ENCODE data around the gene TMEM54. TPM values are rescaled to one million over a fixed set of nuclear protein-coding genes. Genes with fewer than 3 reads are reported as not detected.

TMEM54 gene
- total and polyA plus RNA-seq, 4 donors = 0.92 to 10.9 (median 2.6) TPM

DNA sequence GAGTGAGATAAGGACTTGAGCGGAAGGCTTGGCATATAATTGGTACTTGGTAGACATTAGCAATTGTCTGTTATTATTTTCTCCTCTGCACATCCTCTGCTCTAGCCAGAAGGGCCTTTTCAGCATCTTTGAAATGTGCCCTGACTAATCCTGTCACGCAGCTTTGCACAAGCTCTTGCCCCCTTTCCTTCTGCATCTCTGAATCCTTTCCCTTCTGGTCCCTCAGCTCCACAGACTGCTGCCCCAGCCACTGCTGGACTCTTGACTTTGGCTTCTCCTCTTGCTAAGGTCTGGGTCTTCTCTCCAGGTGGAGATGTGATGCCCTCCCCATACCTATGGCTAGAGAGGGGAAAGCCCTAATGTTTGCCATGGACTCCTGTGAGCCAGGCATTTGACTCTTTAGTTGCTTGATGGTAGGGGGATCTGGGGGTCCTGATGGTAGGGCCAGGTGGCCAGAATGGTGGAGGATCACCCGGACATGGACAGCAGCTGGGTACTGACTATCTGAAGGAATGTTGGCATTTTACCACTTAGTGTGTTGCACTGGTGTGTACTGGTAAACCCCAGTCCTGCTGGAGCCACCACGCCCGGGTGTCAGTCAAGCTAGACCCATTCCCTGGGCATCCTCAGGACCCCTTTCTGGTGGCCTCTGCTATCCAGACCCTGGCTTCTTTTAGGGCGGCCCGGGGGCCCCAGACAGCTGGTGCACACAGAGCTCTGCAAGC, 10.5 kb downstream of the TMEM54 start (continued):
- TF ChIP-seq, protein P1, sequence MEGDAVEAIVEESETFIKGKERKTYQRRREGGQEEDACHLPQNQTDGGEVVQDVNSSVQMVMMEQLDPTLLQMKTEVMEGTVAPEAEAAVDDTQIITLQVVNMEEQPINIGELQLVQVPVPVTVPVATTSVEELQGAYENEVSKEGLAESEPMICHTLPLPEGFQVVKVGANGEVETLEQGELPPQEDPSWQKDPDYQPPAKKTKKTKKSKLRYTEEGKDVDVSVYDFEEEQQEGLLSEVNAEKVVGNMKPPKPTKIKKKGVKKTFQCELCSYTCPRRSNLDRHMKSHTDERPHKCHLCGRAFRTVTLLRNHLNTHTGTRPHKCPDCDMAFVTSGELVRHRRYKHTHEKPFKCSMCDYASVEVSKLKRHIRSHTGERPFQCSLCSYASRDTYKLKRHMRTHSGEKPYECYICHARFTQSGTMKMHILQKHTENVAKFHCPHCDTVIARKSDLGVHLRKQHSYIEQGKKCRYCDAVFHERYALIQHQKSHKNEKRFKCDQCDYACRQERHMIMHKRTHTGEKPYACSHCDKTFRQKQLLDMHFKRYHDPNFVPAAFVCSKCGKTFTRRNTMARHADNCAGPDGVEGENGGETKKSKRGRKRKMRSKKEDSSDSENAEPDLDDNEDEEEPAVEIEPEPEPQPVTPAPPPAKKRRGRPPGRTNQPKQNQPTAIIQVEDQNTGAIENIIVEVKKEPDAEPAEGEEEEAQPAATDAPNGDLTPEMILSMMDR (IDR thresholded peaks at IDR 0.05; ENCODE audit: low read depth, low read length, missing input control) = no peak
- TF ChIP-seq FOXA1 (IDR thresholded peaks at IDR 0.05) = no peak
- no peak for TF ChIP-seq HNF4G (IDR thresholded peaks at IDR 0.05)
- no peak for TF ChIP-seq ZBTB33 (IDR thresholded peaks at IDR 0.05)
- TF ChIP-seq TAF1 (conservative IDR thresholded peaks at IDR 0.05) = no peak
- TF ChIP-seq GABPA (IDR thresholded peaks at IDR 0.05 in 1 of 2, conservative IDR thresholded peaks at IDR 0.05 in 1 of 2) = no peak

DNA sequence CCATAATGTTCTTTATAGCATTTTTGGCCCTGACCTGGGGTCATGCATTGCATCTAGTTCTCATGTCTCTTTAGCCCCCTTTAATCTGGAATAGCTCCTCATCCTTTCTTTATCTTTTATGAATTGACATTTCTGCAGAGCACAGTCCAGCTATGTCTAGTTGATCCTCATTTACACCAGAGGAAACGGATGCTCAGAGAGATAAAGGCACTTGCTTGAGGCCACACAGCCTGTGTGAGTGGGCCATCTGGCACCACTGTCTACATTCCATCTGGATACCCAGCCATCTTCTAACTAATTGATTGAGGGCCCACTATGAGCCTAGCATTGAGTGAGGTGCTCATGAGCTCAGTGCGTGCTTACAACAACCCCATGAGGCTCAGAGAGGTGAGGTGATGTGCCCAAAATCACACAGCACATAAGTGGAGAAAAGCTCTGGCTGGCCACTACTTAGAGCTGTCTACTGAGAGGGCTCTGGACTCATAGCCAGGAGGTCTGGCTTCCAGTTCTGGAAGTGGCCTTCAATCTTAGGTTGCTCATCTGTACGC, 11.4 kb downstream of the TMEM54 start:
- peaks cover 0 to 10% (median 3%) of the 10 kb centered on the region in 4 donors for H3K27me3 ChIP-seq (ENCODE audit: control insufficient read depth in 4 of 4, insufficient read depth in 4 of 4, low read length in 3 of 4)
- no peaks in the 10 kb centered on the region for H3K36me3 ChIP-seq (ENCODE audit: control insufficient read depth in 4 of 4, insufficient read depth in 3 of 4, low read depth in 1 of 4, low read length in 3 of 4)
- no peaks in the 10 kb centered on the region for H3K9me3 ChIP-seq (ENCODE audit: control insufficient read depth in 4 of 4, low read length in 3 of 4)
- TF ChIP-seq, protein P1 (IDR thresholded peaks at IDR 0.05; ENCODE audit: low read depth, low read length, missing input control) = no peak
- TF ChIP-seq REST (IDR thresholded peaks at IDR 0.05) (no peak), FOXA2 (IDR thresholded peaks at IDR 0.05) (no peak)
- peaks cover 0 to 10% (median 3%) of the 10 kb centered on the region in 4 donors for H3K4me1 ChIP-seq (ENCODE audit: control insufficient read depth in 4 of 4, insufficient read depth in 4 of 4, low read length in 3 of 4)
- WGBS = 89% methylated on average over 3 of the region's 3 CpGs
- H3K27ac ChIP-seq (ENCODE audit: low read depth in 1 of 2, low read length in 2 of 2) = no peak overlapping the region
- H3K4me3 ChIP-seq (ENCODE audit: low read depth in 1 of 3, low read length in 3 of 3) = no peak overlapping the region
- DNase-seq (ENCODE audit: low spot score) = no peak
- no peak overlapping the region for H3K9ac ChIP-seq (ENCODE audit: low read depth in 1 of 2, low read length in 2 of 2)
